Endothelial cell of hepatic sinusoid (primary cell): ENCODE results near the gene AGXT.

Experiments
- in situ Hi-C: cut with HindIII; loops from 2 replicates; pipeline ENCODE4 v1.10.0; 2017; ENCODE audit warnings: low sequenced_read_pairs

The AGXT gene

GRCh38 chr2:240895656-240896388 is 27.2 kb downstream of the AGXT start, which contains the start of gene MAB21L4:
Gene MAB21L4 (minus strand): TSS chr2:240896156. CDS start chr2:240895997, 159 bp downstream.
- in situ Hi-C loops, result no loop called here

- in situ Hi-C loops, result no loop called here
These were observed 27.8 kb downstream of the AGXT start for GRCh38 chr2:240896394-240896793.

GRCh38 chr2:240896871-240897692 is 28.5 kb downstream of the AGXT start:
- in situ Hi-C loops, result no loop called here

GRCh38 chr2:240898108-240898730 is 29.6 kb downstream of the AGXT start:
- in situ Hi-C loops, result no loop called here

GRCh38 chr2:240898731-240899467 is 30.3 kb downstream of the AGXT start:
- in situ Hi-C loops, result no loop called here

GRCh38 chr2:240899468-240899865 is 30.8 kb downstream of the AGXT start:
- in situ Hi-C loops, result no loop called here

GRCh38 chr2:240900141-240900860 is 31.7 kb downstream of the AGXT start:
- in situ Hi-C loops, result no loop called here

DNA sequence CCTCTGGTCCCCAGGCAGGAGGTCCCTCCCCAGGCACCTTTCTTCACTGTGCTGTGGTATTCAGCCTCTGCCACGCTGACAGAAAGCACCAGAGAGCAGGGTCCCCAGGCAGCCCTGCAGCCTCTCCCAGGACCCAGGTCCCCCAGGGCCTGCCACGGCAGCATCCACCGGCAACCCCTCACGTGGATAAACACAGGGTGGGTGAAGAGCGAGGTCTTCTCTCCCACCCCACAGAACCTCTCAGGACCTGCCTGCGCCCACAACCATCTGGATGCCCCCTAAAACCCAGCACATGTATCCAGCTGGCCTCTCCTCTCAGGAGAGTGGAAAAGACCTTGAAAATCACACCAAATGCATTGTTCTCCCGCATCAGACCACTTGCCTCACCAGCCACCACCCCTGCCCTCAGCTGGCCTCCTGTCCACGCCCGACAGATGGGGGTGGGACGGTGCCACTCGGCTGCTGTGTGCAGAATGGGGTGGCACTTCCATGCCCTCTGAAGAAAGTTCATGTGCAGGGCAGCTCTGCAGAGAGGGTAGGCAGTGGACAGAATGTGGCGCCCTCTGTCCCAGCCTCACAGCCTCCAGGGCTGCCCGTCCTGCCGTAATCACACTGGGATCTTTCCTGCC is 33.5 kb downstream of the AGXT start:
- in situ Hi-C loops, result no loop called here

GRCh38 chr2:240902615-240903041 is 34.0 kb downstream of the AGXT start:
- in situ Hi-C loops, result no loop called here

DNA sequence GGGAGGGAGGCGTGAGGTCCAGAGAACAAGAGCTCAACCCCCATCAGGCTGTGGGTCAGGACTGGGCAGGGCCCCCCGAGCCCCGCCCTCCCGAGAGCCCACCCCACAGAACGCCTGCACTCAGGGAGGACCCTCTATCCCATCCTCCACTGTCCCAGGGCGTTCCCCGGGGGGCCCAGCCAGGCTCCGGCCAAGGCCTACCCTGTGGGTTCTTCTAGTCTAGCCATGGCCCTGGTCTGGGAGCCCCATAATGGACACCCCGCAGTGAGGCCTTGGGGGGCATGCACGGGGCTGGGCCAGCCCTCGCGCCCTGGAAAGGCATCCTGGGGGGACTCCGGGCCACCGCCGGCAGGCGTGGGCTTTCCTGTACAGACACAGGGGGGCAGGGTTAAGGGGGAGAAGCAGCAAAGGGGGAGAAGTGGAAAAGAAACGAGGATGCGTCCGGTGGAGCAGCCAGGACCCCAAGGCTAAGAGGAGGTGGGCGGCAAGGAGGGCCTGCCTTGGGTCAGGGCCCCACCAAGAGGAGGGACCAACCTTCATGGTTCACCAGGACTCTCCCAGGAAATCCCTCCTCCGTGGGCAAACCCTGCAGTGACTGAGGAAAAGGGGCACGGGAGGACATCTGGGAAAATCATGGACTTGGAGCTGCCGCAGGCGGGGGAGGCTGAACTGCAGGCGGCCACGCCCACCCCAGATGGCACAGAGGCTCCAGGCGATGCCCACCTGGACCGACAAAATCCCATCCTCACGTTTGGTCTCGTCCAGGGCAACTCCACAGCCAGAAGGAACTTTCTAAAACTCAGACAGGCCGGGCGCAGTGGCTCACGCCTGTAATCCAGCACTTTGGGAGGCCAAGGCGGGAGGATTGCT is 34.8 kb downstream of the AGXT start:
- in situ Hi-C loops, result no loop called here

- in situ Hi-C loops, result no loop called here
These were observed 35.9 kb downstream of the AGXT start for GRCh38 chr2:240904216-240905175.

GRCh38 chr2:240905176-240905781 is 36.7 kb downstream of the AGXT start:
- in situ Hi-C loops, result no loop called here

GRCh38 chr2:240906141-240906910 is 37.7 kb downstream of the AGXT start, which contains the start of gene CROCC2:
Gene CROCC2 (plus strand): TSS chr2:240906336. CDS start chr2:240906514, 178 bp downstream.
- in situ Hi-C loops, result no loop called here

- in situ Hi-C loops, result no loop called here
These were observed 38.4 kb downstream of the AGXT start for GRCh38 chr2:240906911-240907590.

DNA sequence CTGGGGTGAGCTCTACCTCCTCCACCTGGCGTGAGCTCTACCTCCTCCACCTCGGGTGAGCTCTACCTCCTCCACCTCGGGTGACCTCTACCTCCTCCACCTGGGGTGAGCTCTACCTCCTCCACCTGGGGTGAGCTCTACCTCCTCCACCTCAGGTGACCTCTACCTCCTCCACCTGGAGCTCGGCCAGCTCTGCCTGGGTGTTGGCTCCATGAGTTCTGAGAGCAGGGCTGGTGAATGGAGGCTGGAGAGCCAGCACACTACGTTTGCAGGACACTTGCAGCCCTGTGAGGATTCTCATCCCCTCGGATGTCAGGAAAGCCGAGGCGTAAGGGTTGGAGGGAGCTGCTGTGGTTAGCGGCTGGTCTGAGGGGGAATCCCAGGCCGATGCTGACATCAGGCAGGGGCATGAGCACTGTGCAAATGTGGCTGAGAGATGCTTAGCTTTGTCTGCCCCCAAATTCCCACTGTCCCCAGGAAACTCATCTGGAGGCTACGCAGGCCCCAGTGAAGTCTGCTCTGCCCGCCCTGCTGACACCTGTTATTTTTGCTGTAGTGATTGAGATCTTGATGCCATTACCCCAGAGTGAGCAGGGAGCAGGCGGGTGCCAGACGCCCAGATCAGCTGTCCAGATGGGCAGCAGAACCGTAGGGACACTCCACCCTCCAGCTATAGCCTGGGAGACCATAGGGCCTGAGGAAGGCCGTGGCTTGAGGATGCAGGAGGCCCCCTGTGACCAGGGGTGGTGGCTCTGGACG is 40.8 kb downstream of the AGXT start:
- in situ Hi-C loops, result no loop called here
